ENCODE results near the gene CCDC88A. TPM values are rescaled to one million over a fixed set of nuclear protein-coding genes. Genes with fewer than 3 reads are reported as not detected.

Gene CCDC88A
- total RNA-seq, 1 experiment from 2014 or later, result 58.0 TPM

DNA sequence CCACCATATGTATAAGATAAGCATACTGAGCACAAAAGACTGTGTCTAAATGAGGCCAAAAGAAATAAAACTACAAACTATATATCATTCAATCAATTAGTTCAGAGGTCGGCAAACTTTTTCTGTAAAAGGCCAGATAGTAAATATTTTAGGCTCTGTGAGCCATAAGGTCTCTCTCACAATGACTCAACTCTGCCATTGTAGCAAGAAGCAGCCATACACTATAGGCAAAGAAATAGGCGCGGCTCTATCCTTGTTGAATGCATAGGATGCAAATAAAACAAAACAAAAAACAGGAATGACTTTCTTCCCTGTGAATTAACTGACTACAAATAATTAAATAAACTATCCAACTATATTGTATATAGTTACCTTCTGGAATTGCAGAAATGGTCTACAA lies 8.6 kb upstream of the CCDC88A start:
- no peak for DNase-seq (ENCODE audit: extremely low read depth, low read depth)

DNA sequence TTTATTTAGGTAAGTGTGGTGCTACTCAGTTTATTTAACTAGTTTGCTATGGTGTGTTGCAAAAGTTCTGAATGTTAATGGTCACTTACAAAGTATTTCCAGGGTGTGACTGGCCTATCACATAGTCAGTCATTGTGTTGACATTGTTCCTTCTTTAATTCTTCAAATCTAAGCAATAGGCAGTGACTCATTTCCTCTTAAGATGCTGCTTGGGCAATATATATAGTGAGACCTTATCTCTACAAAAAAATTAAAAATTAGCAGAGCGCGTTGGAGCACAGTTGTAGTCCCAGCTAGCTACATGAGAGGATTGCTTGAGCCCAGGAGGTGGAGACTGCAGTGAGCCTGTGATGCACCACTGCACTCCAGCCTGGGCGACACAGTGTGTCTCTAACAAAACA lies 5.8 kb upstream of the CCDC88A start:
- peak; percentile 54 for DNase-seq (ENCODE audit: extremely low read depth, low read depth)

DNA sequence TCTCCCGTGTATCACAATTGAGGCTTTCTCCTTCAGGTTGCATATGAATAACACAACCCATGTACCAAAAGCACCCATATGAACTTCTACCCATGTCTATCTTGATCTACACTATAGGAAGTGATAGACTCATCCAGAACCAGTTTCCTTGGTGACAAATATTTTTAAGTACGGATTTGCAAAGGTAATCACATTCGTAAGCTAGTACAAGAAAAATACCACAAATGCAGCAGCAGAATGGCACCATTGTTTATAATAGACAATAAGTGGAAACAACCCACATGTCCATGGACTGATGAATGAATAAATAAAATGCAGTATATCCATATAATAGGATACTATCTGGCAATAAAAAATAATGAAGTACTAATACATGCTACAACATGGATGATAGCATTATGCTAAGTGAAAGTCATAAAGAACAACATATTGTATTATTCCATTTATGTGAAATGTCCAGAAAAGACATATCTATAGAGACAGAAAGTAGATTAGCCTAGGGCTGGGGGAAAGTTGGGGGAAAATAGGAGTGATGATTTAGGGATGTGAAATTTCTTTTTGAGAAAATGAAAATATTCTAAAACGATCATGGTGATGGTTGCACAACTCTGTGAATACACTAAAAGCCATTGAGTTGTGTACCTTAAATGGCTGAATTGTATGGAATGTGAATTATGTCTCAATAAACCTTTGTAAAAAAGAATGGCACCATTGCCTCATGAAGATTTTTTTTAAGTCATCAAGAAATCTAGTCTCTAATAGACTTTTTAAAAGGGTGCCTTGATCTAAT lies 3.4 kb upstream of the CCDC88A start:
- DNase-seq (ENCODE audit: extremely low read depth, low read depth), result no peak

DNA sequence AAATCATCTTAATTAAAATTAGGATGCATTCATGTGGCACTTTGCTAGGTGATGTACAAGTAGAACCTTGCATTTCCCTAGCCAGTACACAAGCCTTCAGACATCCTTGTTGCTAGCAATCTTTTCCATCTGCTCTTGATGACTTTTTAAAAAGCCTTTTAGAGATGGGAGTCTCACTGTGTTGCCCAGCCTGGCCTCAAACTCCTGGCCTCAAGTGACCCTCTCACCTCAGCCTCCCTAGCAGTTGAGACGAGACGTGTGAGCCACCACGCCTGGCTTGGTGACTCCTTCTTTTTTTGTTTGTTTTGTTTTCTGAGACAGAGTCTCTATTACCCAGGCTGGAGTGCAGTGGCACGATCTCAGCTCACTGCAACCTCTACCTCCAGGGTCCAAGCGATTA lies 1.7 kb upstream of the CCDC88A start:
- no peak for DNase-seq (ENCODE audit: extremely low read depth, low read depth)

DNA sequence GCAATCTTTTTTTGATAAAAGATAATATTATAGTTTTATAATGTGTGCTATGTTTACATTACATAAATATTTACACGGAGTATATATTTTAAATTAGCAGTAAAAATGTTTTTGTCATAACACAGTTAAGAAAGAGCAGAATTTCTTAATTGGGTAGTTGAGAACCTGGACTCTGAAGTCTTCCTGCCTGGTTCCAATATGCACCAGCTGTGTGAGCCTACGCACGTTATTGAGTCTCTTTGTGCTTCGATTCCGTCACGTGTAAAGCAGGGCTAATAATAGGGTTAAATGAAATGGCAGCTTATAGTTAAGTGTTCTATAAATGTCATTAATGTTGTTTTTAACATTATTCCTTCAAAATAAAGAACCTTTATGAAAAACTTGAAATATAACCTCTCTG lies 1.2 kb upstream of the CCDC88A start:
- no peak for DNase-seq (ENCODE audit: extremely low read depth, low read depth)

DNA sequence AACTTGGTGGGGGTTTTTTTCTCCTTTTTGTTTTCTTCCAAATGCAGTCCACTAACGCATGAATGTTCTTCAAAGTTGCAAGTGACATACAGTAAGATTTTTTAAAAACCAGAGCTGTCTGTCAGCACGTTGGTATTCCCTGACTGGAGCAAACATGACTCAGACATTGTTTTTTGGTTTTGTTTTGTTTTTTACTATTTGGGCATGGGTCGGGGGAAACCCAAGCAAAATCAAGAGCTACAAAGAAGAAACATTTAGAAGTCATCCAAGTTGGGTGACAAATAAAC lies 726 bp upstream of the CCDC88A start:
- DNase-seq (ENCODE audit: extremely low read depth, low read depth), result no peak

DNA sequence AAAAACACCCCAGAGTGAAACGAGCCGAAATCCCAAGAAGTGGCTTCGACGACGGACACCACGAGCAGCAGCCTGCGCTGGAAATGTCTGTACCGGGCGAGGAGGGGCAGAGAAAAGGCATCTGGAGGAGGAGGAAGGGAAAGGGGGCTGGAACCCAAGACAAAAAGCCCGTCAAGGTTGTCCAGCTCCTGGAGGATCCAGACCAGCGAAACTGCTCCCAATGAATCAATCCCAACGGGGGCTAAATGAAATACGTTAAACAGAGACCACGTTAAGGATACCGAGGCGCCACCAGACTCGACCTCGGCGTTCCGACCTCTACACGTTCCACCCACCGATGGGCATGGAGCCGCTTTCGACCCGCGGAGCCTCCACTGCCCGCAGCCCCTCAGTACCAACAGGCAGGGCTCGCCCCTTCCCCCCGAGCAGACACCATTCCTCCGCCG lies 400 bp downstream of the CCDC88A start:
- peak; percentile 33 for DNase-seq (ENCODE audit: extremely low read depth, low read depth)

DNA sequence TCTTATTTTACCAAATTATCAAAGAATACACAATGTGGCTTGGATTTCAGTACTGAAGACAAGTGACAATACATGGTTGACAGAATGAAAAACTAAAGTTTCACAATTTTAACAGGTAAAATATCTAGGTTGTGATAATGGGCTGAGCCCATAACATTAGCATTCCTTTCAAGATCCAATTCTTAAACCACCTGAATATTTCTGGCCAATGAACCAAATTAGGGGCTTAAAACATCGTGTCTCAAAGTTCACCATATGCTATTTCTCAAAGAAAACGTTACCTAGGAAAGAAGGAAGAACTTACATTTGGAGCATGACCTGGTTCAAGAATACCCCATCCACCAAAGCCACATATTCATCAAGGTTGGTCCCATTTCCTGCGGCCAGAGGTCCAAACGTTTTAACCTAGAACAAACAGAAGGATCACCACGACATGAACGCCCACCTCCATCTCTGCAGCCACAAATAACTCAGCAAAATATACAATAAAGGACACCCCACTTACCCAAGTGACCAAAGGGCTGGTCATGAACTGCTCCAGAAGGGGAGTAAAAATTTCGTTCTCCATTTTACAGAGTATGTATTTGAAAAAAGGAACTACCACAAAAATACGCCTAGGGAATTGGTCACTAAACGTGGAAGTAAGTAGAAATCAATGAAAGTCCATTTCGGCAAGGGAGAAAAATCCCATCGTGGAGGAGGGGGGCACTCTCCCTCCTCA lies 984 bp downstream of the CCDC88A start:
- no peak for DNase-seq (ENCODE audit: extremely low read depth, low read depth)

DNA sequence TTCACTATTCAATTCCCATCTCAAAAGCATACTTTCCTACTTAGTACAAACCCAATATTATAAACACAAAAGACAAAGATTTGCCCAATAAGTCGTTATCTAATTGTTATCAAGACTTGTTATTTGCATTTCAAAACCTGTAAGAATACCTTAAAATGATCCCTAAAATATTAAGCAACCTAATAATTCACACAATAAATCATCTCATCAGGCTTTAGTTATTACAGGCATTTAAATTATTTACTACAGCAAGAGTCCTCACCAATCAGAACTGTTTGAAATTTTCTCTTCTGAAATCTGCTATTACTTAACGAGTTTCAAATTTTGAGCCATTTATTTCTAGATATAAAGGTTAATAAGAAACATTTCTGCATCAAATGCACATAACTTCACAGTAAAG lies 1.6 kb downstream of the CCDC88A start:
- DNase-seq (ENCODE audit: extremely low read depth, low read depth), result no peak

DNA sequence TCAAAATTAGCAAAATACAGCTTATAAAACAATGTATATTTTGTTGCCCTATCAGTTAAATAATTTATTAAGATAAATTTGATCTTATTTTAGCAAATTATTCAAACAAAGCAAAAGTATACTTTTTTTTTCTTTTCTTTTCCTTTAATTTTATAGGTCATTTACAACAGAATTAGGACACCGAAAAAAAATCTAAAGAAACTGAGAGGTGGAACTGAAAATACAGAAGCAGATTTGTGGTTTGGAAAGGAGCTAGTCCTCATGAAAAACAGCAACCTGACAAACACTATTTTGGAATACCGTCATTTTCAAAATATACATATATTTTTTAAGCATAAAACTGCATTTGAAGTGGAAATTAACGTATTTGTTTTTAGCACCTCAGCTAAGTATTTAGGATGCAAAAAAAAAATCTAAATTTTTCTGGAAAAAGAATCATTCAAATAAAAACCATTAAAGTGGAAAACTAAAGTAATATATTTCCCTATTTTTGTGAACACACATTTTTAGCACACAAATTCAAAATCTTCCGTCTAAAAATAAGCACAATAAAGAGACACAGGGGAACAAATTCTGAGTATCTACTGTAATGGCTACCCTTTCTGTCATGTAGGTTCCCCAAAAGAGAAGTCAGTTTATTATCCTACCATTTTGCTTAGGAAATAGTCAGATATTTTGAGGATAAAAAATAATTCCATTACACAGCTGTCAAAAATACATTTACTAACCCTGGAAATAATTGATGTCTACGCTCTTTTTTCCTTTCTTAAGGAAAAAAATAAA lies 2.7 kb downstream of the CCDC88A start:
- no peak for DNase-seq (ENCODE audit: extremely low read depth, low read depth)

DNA sequence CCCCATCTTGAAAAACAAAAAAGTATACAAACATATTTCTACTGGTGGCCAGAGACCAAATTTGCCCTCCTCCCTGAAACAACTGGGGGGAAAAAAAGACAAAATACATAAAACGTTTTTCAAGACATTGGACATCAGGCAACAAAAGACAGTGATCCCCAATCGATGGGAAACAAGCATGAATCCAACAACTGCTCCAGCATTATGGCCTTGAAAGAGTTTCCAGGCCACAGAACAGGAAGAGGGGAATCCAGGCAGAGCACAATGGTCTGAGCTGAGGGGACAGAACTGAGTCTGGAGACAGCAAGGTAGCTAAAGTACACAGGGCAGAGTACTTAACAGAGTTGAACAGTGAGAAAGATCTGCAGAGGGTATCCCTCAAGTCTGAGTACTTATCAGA lies 4.4 kb downstream of the CCDC88A start:
- no peak for DNase-seq (ENCODE audit: extremely low read depth, low read depth)

DNA sequence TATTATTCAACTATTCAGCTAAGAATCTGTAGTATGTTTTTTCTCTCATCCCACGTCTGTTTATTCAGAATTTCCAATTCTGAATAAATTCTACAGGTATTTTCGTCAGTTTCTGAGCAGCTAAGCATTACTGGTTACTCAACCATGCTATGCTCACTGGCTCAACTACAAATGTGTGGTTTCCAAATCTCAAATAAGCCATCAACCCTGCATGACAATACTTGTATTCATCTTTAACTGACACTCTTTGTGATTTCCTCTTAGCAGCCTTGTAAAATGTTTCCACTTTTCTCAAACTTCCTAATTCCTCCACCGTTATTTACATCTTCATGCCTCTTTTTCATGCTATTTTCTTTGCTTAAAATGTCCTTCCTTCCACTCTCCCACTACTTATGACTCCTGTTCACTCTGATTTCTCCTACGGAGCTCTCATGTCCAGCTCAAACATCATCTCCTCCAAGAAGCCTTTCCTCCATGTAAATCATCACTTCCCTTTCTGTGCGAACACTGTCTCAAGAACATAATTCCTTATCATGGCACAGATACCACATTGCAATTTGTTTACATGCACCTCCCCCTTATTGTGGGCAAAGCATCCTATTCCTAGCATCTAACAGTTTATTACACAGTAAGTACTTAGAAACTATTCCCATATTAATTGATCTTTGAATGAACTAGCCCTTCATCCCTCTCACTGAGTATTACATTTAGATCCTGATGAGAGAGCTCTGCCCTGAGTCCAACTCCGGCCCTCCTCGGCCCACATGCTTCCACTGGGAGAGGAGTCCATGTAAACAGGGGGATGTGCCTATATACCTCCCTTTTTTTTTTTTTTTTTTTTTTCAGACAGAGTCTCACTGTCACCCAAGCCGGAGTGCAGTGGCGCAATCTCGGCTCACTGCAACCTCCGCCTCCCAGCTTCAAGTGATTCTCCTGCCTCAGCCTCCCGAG lies 10.5 kb downstream of the CCDC88A start:
- no peak for DNase-seq (ENCODE audit: extremely low read depth, low read depth)

DNA sequence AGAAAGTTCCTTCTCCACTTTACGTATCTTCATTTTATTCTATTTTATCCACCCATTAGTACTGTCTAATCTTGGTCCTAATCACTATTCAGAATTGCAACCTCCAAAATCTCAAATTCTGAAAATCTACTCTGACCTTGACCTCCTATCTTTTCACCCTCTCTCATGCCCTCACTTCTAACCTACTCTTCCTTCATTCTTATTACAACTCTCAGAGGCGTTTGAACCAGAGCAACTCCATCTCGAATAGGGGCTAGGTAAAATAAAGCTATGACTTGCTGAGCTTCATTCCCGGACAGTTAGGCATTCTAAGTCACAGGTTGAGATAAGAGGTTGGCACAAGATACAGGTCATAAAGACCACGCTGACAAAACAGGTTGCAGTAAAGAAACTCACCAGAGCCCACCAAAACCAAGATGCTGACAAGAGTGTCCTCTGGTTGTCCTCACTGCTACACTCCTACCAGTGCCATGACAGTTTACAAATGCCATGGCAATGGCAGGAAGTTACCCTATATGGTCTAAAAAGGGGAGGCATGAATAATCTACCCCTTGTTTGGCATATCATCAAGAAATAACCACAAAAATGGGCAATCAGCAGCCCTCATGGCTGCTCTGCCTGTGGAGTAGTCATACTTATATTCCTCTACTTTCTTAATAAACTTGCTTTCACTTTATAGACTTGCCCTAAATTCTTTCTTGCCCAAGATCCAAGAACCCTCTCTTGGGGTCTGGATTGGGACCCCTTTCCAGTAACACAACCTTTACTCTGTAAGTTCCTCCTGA lies 11.4 kb downstream of the CCDC88A start:
- DNase-seq (ENCODE audit: extremely low read depth, low read depth), result no peak

DNA sequence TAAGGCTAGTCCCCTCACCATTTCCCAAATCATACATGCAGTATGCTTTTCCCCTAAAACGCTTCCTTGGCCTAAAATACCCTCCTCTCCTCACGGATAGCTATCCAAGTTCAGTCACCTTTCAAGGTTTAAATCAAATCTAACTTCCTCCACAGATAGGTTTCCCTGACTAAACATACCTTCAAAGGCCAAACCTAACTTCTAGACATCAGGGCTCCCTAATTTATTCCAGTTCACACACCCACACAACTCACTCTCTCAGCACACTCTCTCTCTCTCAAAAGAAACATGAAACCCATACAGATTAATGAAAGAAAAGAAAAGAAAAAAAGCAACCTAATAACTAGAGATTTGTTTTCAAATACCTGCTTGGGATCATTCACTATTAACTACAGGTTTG lies 14.5 kb downstream of the CCDC88A start:
- no peak for DNase-seq (ENCODE audit: extremely low read depth, low read depth)

DNA sequence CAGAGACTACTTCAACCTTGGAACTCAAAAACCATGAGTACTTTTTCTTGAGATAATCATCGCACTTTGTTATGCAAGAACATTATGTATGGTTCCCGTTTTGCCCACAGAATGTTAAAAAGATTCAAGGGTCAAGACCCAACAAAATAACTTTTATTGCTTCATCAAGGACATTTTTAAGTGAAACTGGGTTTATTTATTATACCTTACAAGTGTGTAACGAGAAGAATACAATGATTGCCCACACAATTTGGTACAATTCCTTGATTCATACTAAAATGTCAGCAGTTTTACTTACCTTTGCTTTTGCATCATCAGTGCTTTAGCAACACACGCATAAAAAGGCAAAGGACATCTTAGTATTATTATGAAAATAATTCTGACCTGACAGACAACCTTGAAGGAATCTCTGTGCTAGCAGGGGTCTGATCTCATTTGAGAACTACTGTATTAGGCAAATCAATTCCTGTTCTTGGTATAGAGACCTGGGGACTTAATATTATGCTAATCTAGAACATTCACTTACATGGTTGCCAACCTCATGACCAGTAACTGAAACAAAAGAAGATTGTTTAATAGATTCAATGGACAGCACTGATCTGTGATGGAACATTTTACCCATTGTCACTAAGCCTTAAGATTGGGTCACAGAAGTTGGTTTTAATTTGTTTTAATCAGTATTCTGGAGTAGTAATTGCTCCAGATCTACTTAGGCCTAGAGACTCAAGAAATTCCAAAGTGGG lies 16.2 kb downstream of the CCDC88A start:
- no peak for DNase-seq (ENCODE audit: extremely low read depth, low read depth)

DNA sequence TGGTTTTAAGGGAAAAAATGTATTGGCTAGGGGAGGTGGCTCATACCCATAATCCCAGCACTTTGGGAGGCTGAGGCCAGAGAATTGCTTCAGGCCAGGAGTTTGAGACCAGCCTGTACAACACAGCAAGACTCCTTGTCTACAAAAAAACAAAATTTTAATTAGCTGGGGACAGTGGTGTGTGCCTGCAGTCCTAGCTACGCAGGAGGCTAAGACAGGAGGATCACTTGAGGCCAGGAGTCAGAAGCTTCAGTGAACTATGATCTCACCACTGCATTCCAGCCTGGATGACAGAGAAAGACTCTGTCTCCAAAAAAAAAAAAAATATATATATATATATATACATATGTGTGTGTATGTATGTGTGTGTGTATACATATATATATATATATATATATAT lies 18.5 kb downstream of the CCDC88A start:
- no peak for DNase-seq (ENCODE audit: extremely low read depth, low read depth)

DNA sequence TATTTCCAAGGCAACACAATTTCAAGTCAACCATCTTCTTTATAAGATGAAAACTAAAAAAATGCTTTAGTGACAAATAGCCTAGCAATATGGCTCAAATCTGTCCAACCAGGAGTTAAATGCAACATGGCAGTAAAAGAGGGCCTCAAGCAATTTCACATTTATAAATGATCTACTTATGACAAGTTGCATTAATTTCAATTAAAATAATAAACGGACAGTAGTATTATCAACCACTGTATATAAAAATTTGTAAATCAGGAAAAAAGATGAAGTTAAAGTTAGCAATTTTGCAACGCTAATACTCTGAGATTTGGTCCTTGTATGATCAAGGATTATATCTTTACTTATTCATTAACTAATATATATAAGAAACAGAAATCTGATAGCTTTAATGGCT lies 19.3 kb downstream of the CCDC88A start:
- no peak for DNase-seq (ENCODE audit: extremely low read depth, low read depth)

DNA sequence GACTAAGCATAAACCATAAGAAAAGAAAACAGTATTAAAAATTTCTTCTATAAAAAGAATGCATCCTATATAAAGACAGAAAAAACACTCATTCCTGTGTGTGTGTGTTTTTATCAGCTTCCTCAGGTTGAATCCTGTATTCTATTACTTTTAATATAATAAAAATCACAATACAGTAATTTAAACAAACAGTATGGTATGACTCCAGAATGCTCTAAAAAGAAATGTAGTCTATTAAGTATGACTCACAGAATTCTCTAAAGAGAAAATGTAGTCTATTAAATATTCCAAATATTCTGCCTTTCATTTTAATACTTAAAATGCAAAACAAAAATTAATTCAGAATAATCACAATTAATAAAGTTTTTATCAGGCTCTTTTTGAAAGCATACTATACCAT lies 19.8 kb downstream of the CCDC88A start:
- no peak for DNase-seq (ENCODE audit: extremely low read depth, low read depth)
